ENCODE data around the gene SRSF10.

GRCh38 chr1:23977187-23977853 lies 2.8 kb downstream of the SRSF10 start:
- TF ChIP-seq CTCF (conservative IDR thresholded peaks at IDR 0.05) (no peak), EZH2 (IDR thresholded peaks at IDR 0.05; ENCODE audit: low read depth) (no peak)
